Neural progenitor cell (in vitro differentiated cells): ENCODE measurements around the gene NINJ2. TPM values are rescaled to one million over a fixed set of nuclear protein-coding genes. Genes with fewer than 3 reads are reported as not detected.

Experiments used
- DNase-seq: peaks from one replicate; pipeline ENCODE4 v3.0.0-alpha.2; 2016; ENCODE audit warnings: low spot score
- H2AFZ ChIP-seq: fragments of 200-600 bp; sonication (generic); replicated peaks from 2 replicates; pipeline ENCODE4 v1.6.1; 2016; ENCODE audit warnings: antibody characterized with exemption
- H3F3A ChIP-seq: fragments of 200-600 bp; sonication (generic); 2 replicates; pipeline ENCODE4 v1.6.1; 2016; ENCODE audit warnings: antibody characterized with exemption, low read depth
- H3K27ac ChIP-seq: fragments of 200-600 bp; sonication (generic); 2 replicates; pipeline ENCODE4 v1.5.1; 2016; ENCODE audit warnings: mild to moderate bottlenecking
- H3K27me3 ChIP-seq: fragments of 200-600 bp; sonication (generic); 2 replicates; pipeline ENCODE4 v1.6.1; 2016; ENCODE audit warnings: mild to moderate bottlenecking, moderate library complexity
- H3K36me3 ChIP-seq: fragments of 200-600 bp; sonication (generic); 2 replicates; pipeline ENCODE4 v1.5.1; 2016
- H3K4me1 ChIP-seq: fragments of 200-600 bp; sonication (generic); 2 replicates; pipeline ENCODE4 v1.6.1; 2016; ENCODE audit warnings: mixed run types
- H3K4me2 ChIP-seq: fragments of 200-600 bp; sonication (generic); 2 replicates; pipeline ENCODE4 v1.6.1; 2016
- H3K4me3 ChIP-seq: fragments of 200-600 bp; sonication (generic); 2 replicates; pipeline ENCODE4 v1.5.1; 2016
- H3K79me2 ChIP-seq: fragments of 200-600 bp; sonication (generic); 2 replicates; pipeline ENCODE4 v1.6.1; 2016; ENCODE audit warnings: low read depth
- H3K9ac ChIP-seq: fragments of 200-600 bp; sonication (generic); 2 replicates; pipeline ENCODE4 v1.6.1; 2016
- H3K9me3 ChIP-seq: fragments of 200-600 bp; sonication (generic); 2 replicates; pipeline ENCODE4 v1.5.1; 2016; ENCODE audit warnings: low read depth
- H4K20me1 ChIP-seq: fragments of 200-600 bp; sonication (generic); 2 replicates; pipeline ENCODE4 v1.6.1; 2016; ENCODE audit warnings: low read depth
- H3K27ac Mint-ChIP-seq: 3 replicates; pipeline ENCODE4 v1.8.0; 2021; ENCODE audit warnings: mixed read lengths
- H3K27me3 Mint-ChIP-seq: 2 replicates; pipeline ENCODE4 v1.8.0; 2022; ENCODE audit warnings: low read depth, mild to moderate bottlenecking, inconsistent platforms, moderate library complexity, mixed read lengths; ENCODE audit not compliant: insufficient read depth
- H3K36me3 Mint-ChIP-seq: 3 replicates; pipeline ENCODE4 v1.8.0; 2021; ENCODE audit warnings: mixed read lengths
- H3K4me1 Mint-ChIP-seq: 3 replicates; pipeline ENCODE4 v1.8.0; 2021; ENCODE audit warnings: mixed read lengths
- H3K4me3 Mint-ChIP-seq: 3 replicates; pipeline ENCODE4 v1.8.0; 2021; ENCODE audit warnings: mild to moderate bottlenecking, moderate library complexity, mixed read lengths
- H3K9me3 Mint-ChIP-seq: 3 replicates; pipeline ENCODE4 v1.8.0; 2020; ENCODE audit warnings: mixed read lengths
- CTCF ChIP-seq: fragments of 200-600 bp; sonication (generic); IDR thresholded peaks from 2 replicates; pipeline ENCODE4 v1.5.1; 2017; ENCODE audit warnings: antibody characterized with exemption, mild to moderate bottlenecking
- EZH2 ChIP-seq: fragments of 200-600 bp; sonication (generic); IDR thresholded peaks from 2 replicates; pipeline ENCODE4 v1.6.1; 2017; ENCODE audit warnings: antibody characterized with exemption, mild to moderate bottlenecking, moderate library complexity
- EZH2phosphoT487 ChIP-seq: fragments of 200-600 bp; sonication (generic); IDR thresholded peaks from 2 replicates; pipeline ENCODE4 v1.6.1; 2017; ENCODE audit warnings: antibody characterized with exemption
- total RNA-seq: library from RNA; depleted of rRNA; stranded (reverse); fragments of >200 nt; gene quantifications from 2 replicates; pipeline ENCODE4 v1.2.3, GENCODE V29; 2015; ENCODE audit warnings: low replicate concordance

The NINJ2 gene
- total RNA-seq, 1 donor from 2014 or later = not detected

DNA sequence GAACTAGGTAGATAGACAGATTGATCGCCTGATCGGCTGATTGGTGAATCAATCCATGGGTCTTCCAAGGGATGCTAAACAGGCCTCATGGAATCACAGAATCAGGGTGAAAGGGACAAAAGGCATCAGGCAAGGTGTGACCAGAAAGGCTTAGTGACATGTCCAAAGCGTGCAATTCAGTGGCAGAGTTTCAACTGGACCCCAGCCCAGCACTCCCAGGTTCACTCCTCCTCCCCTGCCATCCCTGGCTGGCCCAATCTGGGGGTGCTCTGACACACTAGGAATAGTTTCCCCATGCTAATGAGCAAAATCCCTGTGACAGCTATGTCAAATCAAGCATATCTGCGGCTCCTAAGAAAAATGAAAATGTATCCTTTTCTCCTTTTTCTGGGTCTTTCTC lies 50.4 kb downstream of the NINJ2 start:
- Histone ChIP-seq H3K36me3 (no peaks in the 10 kb centered on the region), H2AFZ (no peak overlapping the region), H3K27ac (no peak overlapping the region), H3K9ac (no peak overlapping the region), H3K4me2 (no peak overlapping the region), H3K4me3 (no peak overlapping the region), H3K79me2 (no peaks in the 10 kb centered on the region), H3K9me3 (no peaks in the 10 kb centered on the region), H3F3A (no peaks in the 10 kb centered on the region), H4K20me1 (no peaks in the 10 kb centered on the region), H3K27me3 (no peaks in the 10 kb centered on the region), H3K4me1 (peaks cover 5% of the 10 kb centered on the region)
- no peak for DNase-seq
- Mint-ChIP-seq H3K9me3 (no peaks in the 10 kb centered on the region), H3K4me3 (no peak overlapping the region), H3K27me3 (peaks cover 2% of the 10 kb centered on the region), H3K4me1 (peaks cover 6% of the 10 kb centered on the region), H3K27ac (no peak overlapping the region), H3K36me3 (no peaks in the 10 kb centered on the region)
- TF ChIP-seq EZH2 (no peak), EZH2phosphoT487 (no peak), CTCF (no peak)

- no peak overlapping the region for H2AFZ ChIP-seq
Observed at GRCh38 chr12:612293-612692, 51.0 kb downstream of the NINJ2 start.

DNA sequence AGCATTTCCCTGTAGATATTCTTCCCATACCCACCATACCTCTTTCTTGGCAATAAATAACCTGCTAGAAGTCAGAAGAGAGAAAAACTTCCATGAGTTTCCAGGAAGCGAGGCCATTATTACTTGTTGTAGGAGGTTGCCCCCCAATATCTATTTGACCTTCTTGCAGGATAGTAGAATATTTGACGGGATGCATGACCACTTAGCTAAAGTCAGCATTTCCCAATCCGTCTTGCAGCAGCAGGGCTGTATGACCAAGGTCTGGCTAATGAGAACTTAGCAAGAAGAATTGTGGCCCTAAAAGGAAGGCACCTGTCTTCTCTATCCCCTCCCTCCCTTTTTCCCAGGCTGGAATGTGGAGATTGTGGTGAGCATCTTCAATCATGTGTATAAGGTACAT lies 51.5 kb downstream of the NINJ2 start:
- H3K9me3 ChIP-seq = no peaks in the 10 kb centered on the region
- H3K27ac ChIP-seq = no peak overlapping the region
- no peaks in the 10 kb centered on the region for H3K36me3 ChIP-seq
- no peaks in the 10 kb centered on the region for H4K20me1 ChIP-seq
- H2AFZ ChIP-seq = no peak overlapping the region
- no peaks in the 10 kb centered on the region for H3K79me2 ChIP-seq
- no peak overlapping the region for H3K4me2 ChIP-seq
- peaks cover 2% of the 10 kb centered on the region for H3K27me3 Mint-ChIP-seq
- H3K27me3 ChIP-seq = no peaks in the 10 kb centered on the region
- TF ChIP-seq EZH2 (no peak), CTCF (no peak), EZH2phosphoT487 (no peak)
- no peaks in the 10 kb centered on the region for H3F3A ChIP-seq
- no peak overlapping the region for H3K4me3 ChIP-seq
- no peak overlapping the region for H3K4me3 Mint-ChIP-seq
- H3K9me3 Mint-ChIP-seq = no peaks in the 10 kb centered on the region
- H3K4me1 ChIP-seq = no peaks in the 10 kb centered on the region
- no peak overlapping the region for H3K9ac ChIP-seq
- no peaks in the 10 kb centered on the region for H3K36me3 Mint-ChIP-seq
- H3K4me1 Mint-ChIP-seq = peaks cover 3% of the 10 kb centered on the region
- H3K27ac Mint-ChIP-seq = no peak overlapping the region
- DNase-seq = no peak

More at GRCh38 chr12:612293-612692, 51.0 kb downstream of the NINJ2 start:
- Histone ChIP-seq H3K4me3 (no peak overlapping the region), H3K4me2 (no peak overlapping the region), H3K27ac (no peak overlapping the region), H3K36me3 (no peaks in the 10 kb centered on the region), H3K27me3 (no peaks in the 10 kb centered on the region), H3K9me3 (no peaks in the 10 kb centered on the region), H3F3A (no peaks in the 10 kb centered on the region), H4K20me1 (no peaks in the 10 kb centered on the region), H3K4me1 (no peaks in the 10 kb centered on the region), H3K79me2 (no peaks in the 10 kb centered on the region), H3K9ac (no peak overlapping the region)
- Mint-ChIP-seq H3K4me1 (peaks cover 6% of the 10 kb centered on the region), H3K9me3 (no peaks in the 10 kb centered on the region), H3K27me3 (peaks cover 2% of the 10 kb centered on the region), H3K27ac (no peak overlapping the region), H3K4me3 (no peak overlapping the region), H3K36me3 (no peaks in the 10 kb centered on the region)
- TF ChIP-seq EZH2phosphoT487 = no peak
- no peak for DNase-seq

DNA sequence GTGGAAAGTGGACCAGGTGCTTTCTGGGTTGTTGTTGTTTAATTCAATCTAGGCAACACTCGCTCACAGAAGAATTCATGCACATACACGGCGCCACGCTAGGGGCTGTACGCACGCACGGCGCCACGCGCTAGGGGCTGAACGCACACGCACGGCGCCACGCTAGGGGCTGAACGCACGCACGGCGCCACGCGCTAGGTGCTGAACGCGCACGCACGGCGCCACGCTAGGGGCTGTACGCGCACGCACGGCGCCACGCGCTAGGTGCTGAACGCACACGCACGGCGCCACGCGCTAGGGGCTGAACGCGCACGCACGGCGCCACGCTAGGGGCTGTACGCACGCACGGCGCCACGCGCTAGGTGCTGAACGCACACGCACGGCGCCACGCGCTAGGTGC lies 54.3 kb downstream of the NINJ2 start:
- Mint-ChIP-seq H3K4me1 (peaks cover 3% of the 10 kb centered on the region), H3K27me3 (peaks cover 2% of the 10 kb centered on the region), H3K27ac (no peak overlapping the region), H3K9me3 (no peaks in the 10 kb centered on the region), H3K36me3 (no peaks in the 10 kb centered on the region), H3K4me3 (no peak overlapping the region)
- Histone ChIP-seq H4K20me1 (no peaks in the 10 kb centered on the region), H3K4me3 (no peak overlapping the region), H2AFZ (no peak overlapping the region), H3F3A (no peaks in the 10 kb centered on the region), H3K79me2 (no peaks in the 10 kb centered on the region), H3K4me2 (no peak overlapping the region), H3K36me3 (no peaks in the 10 kb centered on the region), H3K9me3 (no peaks in the 10 kb centered on the region), H3K9ac (no peak overlapping the region), H3K27ac (no peak overlapping the region), H3K4me1 (no peaks in the 10 kb centered on the region), H3K27me3 (no peaks in the 10 kb centered on the region)
- no peak for TF ChIP-seq EZH2
- no peak for TF ChIP-seq CTCF
- no peak for TF ChIP-seq EZH2phosphoT487
- no peak for DNase-seq
